CD4-positive, alpha-beta T cell treated with Interleukin-6 for 4 hours (primary cell): Measurements from ENCODE around the gene KCNG1.
"Not testable (repeated sequence)": the region's sequence is repeated elsewhere in the genome, so short reads cannot be mapped to it uniquely, and the experiment has no call there.

Experiments
- DNase-seq: peaks from one replicate; pipeline ENCODE4 v3.0.0-alpha.2; 2020; ENCODE audit warnings: mixed read lengths

Gene KCNG1

GRCh38 chr20:51022803-51023616 lies at the start of gene KCNG1:
Gene KCNG1 (minus strand): TSS chr20:51023107. CDS start chr20:51010338, 12,769 bp downstream.
- DNase-seq: peak; percentile 22

- DNase-seq: no peak
These were observed 47.7 kb upstream of the KCNG1 start for GRCh38 chr20:51070621-51071020.

- DNase-seq: no peak
These were observed 44.9 kb upstream of the KCNG1 start for GRCh38 chr20:51067792-51068191.

GRCh38 chr20:51065615-51066014 lies 42.7 kb upstream of the KCNG1 start:
- no peak for DNase-seq

GRCh38 chr20:51064137-51064536 lies 41.2 kb upstream of the KCNG1 start:
- no peak for DNase-seq

- DNase-seq: no peak
These were observed 39.2 kb upstream of the KCNG1 start for GRCh38 chr20:51062065-51062464.

- DNase-seq: no peak
These were observed 38.6 kb upstream of the KCNG1 start for GRCh38 chr20:51061418-51062045.

GRCh38 chr20:51060301-51060700 lies 37.4 kb upstream of the KCNG1 start:
- DNase-seq: no peak

- DNase-seq: no peak
These were observed 37.0 kb upstream of the KCNG1 start for GRCh38 chr20:51059862-51060261.

- DNase-seq: no peak
These were observed 35.1 kb upstream of the KCNG1 start for GRCh38 chr20:51058017-51058416.

- no peak for DNase-seq
These were observed 31.3 kb upstream of the KCNG1 start for GRCh38 chr20:51054233-51054632.

- no peak for DNase-seq
These were observed 27.7 kb upstream of the KCNG1 start for GRCh38 chr20:51050531-51051075.

GRCh38 chr20:51046021-51046985 lies 23.4 kb upstream of the KCNG1 start:
- DNase-seq: no peak

- not testable (repeated sequence) for DNase-seq
These were observed 22.6 kb upstream of the KCNG1 start for GRCh38 chr20:51045492-51045891.

- no peak for DNase-seq
These were observed 21.9 kb upstream of the KCNG1 start for GRCh38 chr20:51044796-51045195.

GRCh38 chr20:51043811-51044210 lies 20.9 kb upstream of the KCNG1 start:
- DNase-seq: no peak

GRCh38 chr20:51042657-51043247 lies 19.8 kb upstream of the KCNG1 start:
- DNase-seq: no peak

GRCh38 chr20:51042064-51042463 lies 19.2 kb upstream of the KCNG1 start:
- no peak for DNase-seq

- no peak for DNase-seq
These were observed 14.7 kb upstream of the KCNG1 start for GRCh38 chr20:51037532-51038115.

- DNase-seq: no peak
These were observed 14.1 kb upstream of the KCNG1 start for GRCh38 chr20:51036827-51037531.

- no peak for DNase-seq
These were observed 13.3 kb upstream of the KCNG1 start for GRCh38 chr20:51036226-51036625.
